ENCODE results near the gene RIMS4.
"Not testable (repeated sequence)": the region's sequence is repeated elsewhere in the genome, so short reads cannot be mapped to it uniquely, and the experiment has no call there.

Gene RIMS4

DNA sequence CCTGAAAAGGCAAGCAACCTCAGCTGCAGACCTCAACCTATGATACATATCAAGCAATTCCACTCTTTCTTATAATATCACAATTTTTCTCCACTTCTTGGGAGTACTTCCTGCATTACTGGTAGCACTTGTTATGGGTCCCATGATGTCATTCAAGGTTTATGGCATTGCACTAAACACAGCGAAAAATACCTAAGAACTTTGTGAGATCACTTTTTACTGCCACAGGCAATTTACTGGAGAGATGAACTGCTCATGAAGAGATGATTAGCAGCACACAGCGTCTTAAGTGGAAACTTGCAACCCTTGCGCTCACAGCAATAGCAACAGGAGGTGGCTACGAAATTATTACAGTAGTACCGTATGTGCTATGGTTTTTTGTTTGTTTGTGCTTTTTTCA lies 19.3 kb upstream of the RIMS4 start:
- no peaks in the 10 kb centered on the region for H3K4me1 ChIP-seq (ENCODE audit: control insufficient read depth, insufficient read depth, low read length)
- peaks cover 56% of the 10 kb centered on the region for H3K27me3 ChIP-seq (ENCODE audit: control insufficient read depth, insufficient read depth, low read length)
- H3K4me3 ChIP-seq (ENCODE audit: low read length), result no peak overlapping the region
- H3K9me3 ChIP-seq (replicated peaks; ENCODE audit: low read length), result peaks cover 3% of the 10 kb centered on the region
- no peak overlapping the region for H3K9ac ChIP-seq (ENCODE audit: low read depth, low read length)
- H3K36me3 ChIP-seq (ENCODE audit: insufficient read depth, low read length), result no peaks in the 10 kb centered on the region
- no peak overlapping the region for H3K4me2 ChIP-seq (ENCODE audit: low read length)

DNA sequence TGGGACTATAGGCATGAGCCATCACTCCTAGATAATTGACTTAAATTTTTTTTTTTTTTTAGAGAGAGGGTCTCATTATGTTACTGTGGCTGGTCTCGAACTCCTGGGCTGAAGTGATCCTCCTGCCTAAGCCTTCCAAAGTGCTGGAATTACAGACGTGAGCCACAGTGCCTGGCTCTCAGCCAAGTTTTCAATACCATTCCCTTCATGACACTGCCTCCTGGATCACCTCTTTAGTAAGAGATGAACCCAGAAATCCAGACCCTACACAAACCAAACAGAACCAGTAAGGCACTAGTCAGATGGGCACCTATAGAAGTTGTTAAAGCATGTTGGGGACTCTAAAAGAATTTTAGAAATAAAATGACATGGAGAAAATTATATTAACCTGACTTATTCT lies 18.3 kb upstream of the RIMS4 start:
- Histone ChIP-seq H3K9ac (ENCODE audit: low read depth, low read length) (no peak overlapping the region), H3K36me3 (ENCODE audit: insufficient read depth, low read length) (no peaks in the 10 kb centered on the region), H3K9me3 (replicated peaks; ENCODE audit: low read length) (peaks cover 3% of the 10 kb centered on the region), H3K27me3 (ENCODE audit: control insufficient read depth, insufficient read depth, low read length) (peaks cover 60% of the 10 kb centered on the region), H3K4me3 (ENCODE audit: low read length) (no peak overlapping the region), H3K4me2 (ENCODE audit: low read length) (no peak overlapping the region), H3K4me1 (ENCODE audit: control insufficient read depth, insufficient read depth, low read length) (no peaks in the 10 kb centered on the region)

DNA sequence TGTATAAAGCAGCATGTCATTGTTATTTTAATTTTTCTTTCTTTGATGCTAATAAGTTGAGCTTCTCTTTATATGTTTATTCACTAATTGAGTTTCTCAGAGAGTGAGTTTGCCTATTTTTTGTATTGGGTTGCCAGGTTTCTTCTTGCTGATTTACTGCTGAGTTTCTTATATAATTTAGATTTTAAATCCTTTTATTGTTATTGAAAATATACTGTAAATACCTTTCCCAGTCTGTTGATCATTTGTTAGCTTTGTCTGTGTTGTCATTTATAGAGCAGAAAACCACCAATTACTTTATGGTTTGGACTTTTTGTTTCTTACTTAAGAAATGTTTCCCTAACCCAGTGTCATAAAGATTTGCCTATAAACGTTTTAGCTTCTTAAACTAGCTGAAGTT lies 17.1 kb upstream of the RIMS4 start:
- H3K27me3 ChIP-seq (ENCODE audit: control insufficient read depth, insufficient read depth, low read length), result peaks cover 49% of the 10 kb centered on the region
- no peak overlapping the region for H3K9ac ChIP-seq (ENCODE audit: low read depth, low read length)
- H3K36me3 ChIP-seq (ENCODE audit: insufficient read depth, low read length), result no peaks in the 10 kb centered on the region
- H3K9me3 ChIP-seq (replicated peaks; ENCODE audit: low read length), result peaks cover 3% of the 10 kb centered on the region
- H3K4me3 ChIP-seq (ENCODE audit: low read length), result no peak overlapping the region
- no peaks in the 10 kb centered on the region for H3K4me1 ChIP-seq (ENCODE audit: control insufficient read depth, insufficient read depth, low read length)
- H3K4me2 ChIP-seq (ENCODE audit: low read length), result no peak overlapping the region

DNA sequence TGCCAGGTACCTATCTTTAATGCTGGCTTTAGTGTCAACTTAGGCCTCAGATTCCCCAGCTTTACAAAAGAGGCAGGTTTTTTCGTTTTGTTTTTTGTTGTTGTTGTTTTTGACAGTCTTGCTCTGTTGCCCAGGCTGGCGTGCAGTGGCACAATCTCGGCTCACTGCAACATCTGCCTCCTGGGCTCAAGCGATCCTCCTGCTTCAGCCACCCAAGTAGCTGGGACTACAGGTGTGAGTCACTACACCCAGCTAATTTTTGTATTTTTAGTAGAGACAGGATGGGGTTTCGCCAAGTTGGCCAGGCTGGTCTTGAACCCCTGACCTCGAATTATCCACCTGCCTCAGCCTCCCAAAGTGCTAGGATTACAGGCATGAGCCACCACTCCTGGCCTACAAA lies 11.2 kb upstream of the RIMS4 start:
- peaks cover 44% of the 10 kb centered on the region for H3K27me3 ChIP-seq (ENCODE audit: control insufficient read depth, insufficient read depth, low read length)
- H3K9me3 ChIP-seq (replicated peaks; ENCODE audit: low read length); H3K4me3 ChIP-seq (ENCODE audit: low read length); H3K4me1 ChIP-seq (ENCODE audit: control insufficient read depth, insufficient read depth, low read length); H3K9ac ChIP-seq (ENCODE audit: low read depth, low read length); H3K36me3 ChIP-seq (ENCODE audit: insufficient read depth, low read length); H3K4me2 ChIP-seq (ENCODE audit: low read length): not testable (repeated sequence)

DNA sequence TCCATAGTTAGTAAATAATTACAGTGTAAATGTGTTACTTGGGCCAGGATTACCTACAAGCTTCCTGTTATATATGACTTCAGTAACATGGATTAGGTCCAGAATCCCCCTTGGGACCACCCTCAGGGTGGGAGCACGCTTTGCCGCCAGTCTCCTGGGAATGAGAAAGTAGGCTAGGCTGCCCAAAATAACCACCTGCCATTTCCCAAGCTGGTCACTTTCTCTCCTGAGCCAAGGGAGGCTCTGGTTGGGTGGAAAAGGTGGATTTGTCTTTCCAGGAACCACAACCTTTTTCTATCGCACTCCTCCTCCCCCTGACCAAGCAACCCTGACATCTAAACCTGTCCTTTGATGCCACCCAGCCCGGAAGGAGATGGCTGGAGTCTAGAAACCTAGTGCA lies 9.6 kb upstream of the RIMS4 start:
- Histone ChIP-seq H3K4me3 (ENCODE audit: low read length) (no peak overlapping the region), H3K4me2 (ENCODE audit: low read length) (no peak overlapping the region), H3K9ac (ENCODE audit: low read depth, low read length) (no peak overlapping the region), H3K4me1 (ENCODE audit: control insufficient read depth, insufficient read depth, low read length) (no peaks in the 10 kb centered on the region), H3K9me3 (replicated peaks; ENCODE audit: low read length) (no peaks in the 10 kb centered on the region), H3K27me3 (ENCODE audit: control insufficient read depth, insufficient read depth, low read length) (peaks cover 52% of the 10 kb centered on the region), H3K36me3 (ENCODE audit: insufficient read depth, low read length) (no peaks in the 10 kb centered on the region)

DNA sequence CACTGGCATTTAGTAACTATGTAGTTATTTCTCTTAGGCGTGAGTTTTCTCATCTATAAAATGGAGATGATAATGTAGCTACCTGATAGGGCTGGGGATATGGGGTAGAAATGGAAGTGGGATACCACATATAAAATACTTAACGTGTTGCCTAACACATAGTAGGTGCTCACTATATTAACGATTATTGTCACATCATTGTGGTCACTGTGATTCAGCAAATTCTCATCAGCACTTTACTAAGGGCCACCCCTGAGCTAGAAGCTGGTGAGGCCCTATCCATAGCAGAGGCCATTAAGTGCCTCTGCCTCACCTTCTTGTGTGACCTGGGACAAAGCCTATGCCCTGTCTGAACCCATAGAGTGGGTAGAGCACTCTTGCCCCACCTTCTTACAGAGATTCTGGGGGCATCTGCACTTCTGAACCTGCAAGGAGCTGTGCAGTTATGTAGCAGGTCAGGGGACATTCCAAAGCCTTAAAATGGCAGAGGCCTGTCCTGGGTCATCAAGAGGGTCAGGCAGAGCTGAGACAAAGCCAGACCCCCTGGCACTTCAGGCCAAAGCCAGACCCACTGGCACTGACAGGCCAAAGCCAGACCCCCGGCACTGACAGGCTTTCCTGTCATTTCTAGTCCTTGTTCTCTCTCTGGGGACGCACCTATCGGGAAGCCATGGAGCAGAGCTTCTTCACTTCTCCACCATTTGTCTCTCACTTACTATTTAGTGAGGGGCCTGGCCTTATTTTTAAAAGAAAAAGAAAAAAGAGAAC lies 7.0 kb upstream of the RIMS4 start:
- H3K36me3 ChIP-seq (ENCODE audit: insufficient read depth, low read length), result no peaks in the 10 kb centered on the region

DNA sequence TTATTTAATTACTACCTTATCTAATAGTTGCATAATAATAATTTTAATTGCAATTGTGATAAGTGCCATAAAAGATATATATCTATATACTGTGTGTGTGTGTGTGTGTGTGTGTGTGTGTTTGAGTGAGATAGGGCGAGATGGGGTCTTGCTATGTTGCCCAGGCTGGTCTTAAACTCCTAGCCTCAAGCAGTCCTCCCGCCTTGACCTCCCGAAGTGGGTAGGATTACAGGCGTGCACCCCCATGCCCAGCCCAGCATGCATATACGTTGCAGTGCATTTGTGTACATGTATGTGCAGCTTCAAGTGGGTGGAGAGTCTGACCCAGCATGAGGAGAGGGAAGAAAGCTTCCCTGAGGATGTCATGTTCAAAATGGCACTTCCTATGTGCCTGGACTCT lies 4.6 kb upstream of the RIMS4 start:
- no peak overlapping the region for H3K4me3 ChIP-seq (ENCODE audit: low read length)
- H3K4me1 ChIP-seq (ENCODE audit: control insufficient read depth, insufficient read depth, low read length), result no peaks in the 10 kb centered on the region
- H3K9me3 ChIP-seq (replicated peaks; ENCODE audit: low read length), result no peaks in the 10 kb centered on the region
- H3K36me3 ChIP-seq (ENCODE audit: insufficient read depth, low read length), result no peaks in the 10 kb centered on the region
- no peak overlapping the region for H3K4me2 ChIP-seq (ENCODE audit: low read length)
- peaks cover 72% of the 10 kb centered on the region for H3K27me3 ChIP-seq (ENCODE audit: control insufficient read depth, insufficient read depth, low read length)
- no peak overlapping the region for H3K9ac ChIP-seq (ENCODE audit: low read depth, low read length)

More for the DNA sequence above, 7.0 kb upstream of the RIMS4 start:
- Histone ChIP-seq H3K4me2 (ENCODE audit: low read length) (no peak overlapping the region), H3K27me3 (ENCODE audit: control insufficient read depth, insufficient read depth, low read length) (peaks cover 61% of the 10 kb centered on the region), H3K4me1 (ENCODE audit: control insufficient read depth, insufficient read depth, low read length) (no peaks in the 10 kb centered on the region), H3K9me3 (replicated peaks; ENCODE audit: low read length) (no peaks in the 10 kb centered on the region), H3K4me3 (ENCODE audit: low read length) (no peak overlapping the region), H3K9ac (ENCODE audit: low read depth, low read length) (no peak overlapping the region)

DNA sequence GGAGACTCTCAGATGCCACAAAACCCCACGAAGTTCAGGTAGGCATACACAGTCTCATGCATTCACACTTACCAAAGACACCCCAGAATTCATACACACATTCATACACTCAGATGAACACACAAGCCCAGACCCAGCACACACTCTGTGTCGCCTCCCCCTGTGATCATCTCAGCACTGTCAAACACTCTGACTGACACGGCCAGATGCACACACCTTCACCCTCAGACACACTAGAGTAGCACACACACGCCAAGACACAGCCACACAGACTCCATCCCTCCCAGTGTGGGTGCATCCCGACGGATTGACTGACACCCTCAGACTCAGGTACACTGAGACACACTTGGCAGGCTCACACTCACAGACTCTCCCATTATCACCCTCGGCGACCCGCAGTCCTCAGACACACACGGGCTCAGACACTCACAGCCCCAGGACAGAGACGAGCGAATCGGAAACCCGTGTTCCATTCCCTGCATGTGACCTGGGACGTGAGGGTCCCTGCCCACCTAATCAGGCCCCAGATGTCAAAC lies 872 bp upstream of the RIMS4 start:
- Histone ChIP-seq H3K4me2 (ENCODE audit: low read length) (no peak overlapping the region), H3K9ac (ENCODE audit: low read depth, low read length) (no peak overlapping the region), H3K27me3 (ENCODE audit: control insufficient read depth, insufficient read depth, low read length) (peaks cover 77% of the 10 kb centered on the region), H3K36me3 (ENCODE audit: insufficient read depth, low read length) (no peaks in the 10 kb centered on the region), H3K9me3 (replicated peaks; ENCODE audit: low read length) (no peaks in the 10 kb centered on the region), H3K4me1 (ENCODE audit: control insufficient read depth, insufficient read depth, low read length) (no peaks in the 10 kb centered on the region), H3K4me3 (ENCODE audit: low read length) (no peak overlapping the region)

DNA sequence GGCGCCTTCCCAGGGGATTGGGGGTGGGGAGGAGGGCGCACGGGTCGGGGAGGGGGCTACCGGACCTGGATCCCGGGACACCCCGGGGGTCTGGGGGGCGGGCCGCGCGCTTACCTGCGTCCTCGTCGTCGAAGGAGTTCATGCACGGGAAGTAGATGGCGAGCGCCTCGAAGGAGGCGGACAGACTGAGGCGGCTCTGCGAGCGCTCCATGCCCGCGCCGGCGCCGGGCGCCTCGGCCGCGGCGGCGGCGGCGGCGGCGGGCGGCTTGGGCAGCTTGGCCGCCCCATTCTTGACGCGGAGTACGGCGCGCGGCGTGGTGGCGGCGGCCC lies 320 bp downstream of the RIMS4 start:
- Histone ChIP-seq H3K36me3 (ENCODE audit: insufficient read depth, low read length) (no peaks in the 10 kb centered on the region), H3K4me3 (ENCODE audit: low read length) (no peak overlapping the region), H3K4me1 (ENCODE audit: control insufficient read depth, insufficient read depth, low read length) (no peaks in the 10 kb centered on the region), H3K4me2 (ENCODE audit: low read length) (no peak overlapping the region), H3K9me3 (replicated peaks; ENCODE audit: low read length) (no peaks in the 10 kb centered on the region), H3K9ac (ENCODE audit: low read depth, low read length) (no peak overlapping the region), H3K27me3 (ENCODE audit: control insufficient read depth, insufficient read depth, low read length) (peaks cover 77% of the 10 kb centered on the region)

DNA sequence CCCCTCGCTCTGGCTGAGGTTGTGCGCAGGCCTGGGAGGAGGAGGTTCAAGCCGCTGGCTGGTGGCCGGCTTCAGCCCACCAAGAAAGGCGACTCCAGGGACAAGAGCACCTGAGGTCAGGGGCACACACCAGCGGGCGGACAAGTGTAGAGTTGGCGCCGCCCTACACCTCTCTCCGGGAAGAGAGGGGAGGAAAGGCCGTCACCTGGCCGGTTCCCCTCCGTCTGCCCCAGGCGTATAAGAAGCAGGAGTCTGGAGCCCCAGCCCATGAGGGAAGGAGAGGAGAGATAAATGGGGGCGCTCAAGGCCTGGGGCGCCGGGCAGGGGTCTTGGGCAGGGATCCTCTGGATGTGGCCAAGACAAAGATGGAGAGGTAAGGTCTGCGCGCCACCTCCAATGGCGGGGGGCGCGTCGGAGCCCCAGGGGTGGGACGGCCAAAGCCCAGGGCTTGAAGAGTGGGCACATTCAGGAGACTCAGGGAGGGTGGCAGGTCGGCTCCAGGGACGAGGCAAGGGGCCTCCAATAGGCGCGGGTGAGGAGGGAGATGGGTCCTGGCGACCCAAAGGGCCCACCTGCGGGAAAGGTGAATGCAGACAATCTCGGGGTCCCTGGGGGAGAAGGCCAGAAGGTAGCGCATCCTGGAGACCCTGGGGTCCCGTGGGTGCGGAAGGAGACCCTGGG lies 826 bp downstream of the RIMS4 start:
- H3K9ac ChIP-seq (ENCODE audit: low read depth, low read length), result no peak overlapping the region
- no peaks in the 10 kb centered on the region for H3K4me1 ChIP-seq (ENCODE audit: control insufficient read depth, insufficient read depth, low read length)
- H3K27me3 ChIP-seq (ENCODE audit: control insufficient read depth, insufficient read depth, low read length), result peaks cover 75% of the 10 kb centered on the region
- no peak overlapping the region for H3K4me2 ChIP-seq (ENCODE audit: low read length)
- no peaks in the 10 kb centered on the region for H3K36me3 ChIP-seq (ENCODE audit: insufficient read depth, low read length)
- H3K9me3 ChIP-seq (replicated peaks; ENCODE audit: low read length), result no peaks in the 10 kb centered on the region
- H3K4me3 ChIP-seq (ENCODE audit: low read length), result no peak overlapping the region

DNA sequence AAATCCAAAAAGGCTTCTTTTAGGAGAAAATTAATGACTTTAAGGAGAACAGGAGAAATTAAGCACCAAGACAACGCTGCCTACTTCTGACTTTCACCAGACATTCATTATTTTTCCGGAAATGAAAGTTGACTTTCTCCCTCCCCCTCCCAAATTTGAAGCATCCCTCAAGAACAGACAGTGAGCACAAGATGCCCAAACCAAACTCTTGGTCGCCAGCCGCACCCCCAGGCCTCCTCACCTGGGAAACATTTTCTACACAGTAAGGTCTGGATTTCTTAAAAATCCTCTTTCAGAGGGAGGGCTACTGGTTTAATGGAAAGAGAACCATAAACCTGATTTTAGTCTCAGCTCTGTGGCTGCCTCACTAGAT lies 2.7 kb downstream of the RIMS4 start:
- H3K9ac ChIP-seq (ENCODE audit: low read depth, low read length), result no peak overlapping the region
- H3K4me2 ChIP-seq (ENCODE audit: low read length), result no peak overlapping the region
- H3K36me3 ChIP-seq (ENCODE audit: insufficient read depth, low read length), result no peaks in the 10 kb centered on the region
- no peaks in the 10 kb centered on the region for H3K9me3 ChIP-seq (replicated peaks; ENCODE audit: low read length)
- no peak overlapping the region for H3K4me3 ChIP-seq (ENCODE audit: low read length)
- peaks cover 83% of the 10 kb centered on the region for H3K27me3 ChIP-seq (ENCODE audit: control insufficient read depth, insufficient read depth, low read length)
- H3K4me1 ChIP-seq (ENCODE audit: control insufficient read depth, insufficient read depth, low read length), result no peaks in the 10 kb centered on the region

All from skeletal muscle satellite cell (primary cell).